ENCODE data around the gene TMX4. TPM values are rescaled to one million over a fixed set of nuclear protein-coding genes. Genes with fewer than 3 reads are reported as not detected.

The TMX4 gene
- total RNA-seq, 4 donors from 2014 or later, result 23.6 to 32.9 (median 28.1) TPM

- H3K9me3 ChIP-seq, result no peaks in the 10 kb centered on the region
- H3K27me3 ChIP-seq, result no peaks in the 10 kb centered on the region
- no peaks in the 10 kb centered on the region for H3K4me1 ChIP-seq
- no peak for TF ChIP-seq POLR2AphosphoS5 (IDR thresholded peaks at IDR 0.05)
- no peak for TF ChIP-seq POLR2A (IDR thresholded peaks at IDR 0.05)
- TF ChIP-seq CTCF (IDR thresholded peaks at IDR 0.05), result no peak
- TF ChIP-seq EP300 (IDR thresholded peaks at IDR 0.05; ENCODE audit: low read depth), result no peak
- WGBS, 2 donors (ENCODE audit: low coverage in 1 of 2), result 88 to 92% methylated on average over 5 of the region's 5 CpGs
- no peak overlapping the region for H3K27ac ChIP-seq
- intact Hi-C loops (cut with DNase I; ENCODE audit: low total_unique reads) (no loop called here), in situ Hi-C loops (cut with MboI; ENCODE audit: low pct_ligation_motif_present in 1 of 4, low pct_unique_long_range_greater_than_20kb in 1 of 4, low sequenced_read_pairs in 3 of 4) (no loop called here)
- peaks cover 0 to 14% (median 4%) of the 10 kb centered on the region in 4 donors for H3K36me3 ChIP-seq
- DNase-seq, result no peak
- H3K4me3 ChIP-seq, result no peak overlapping the region
These were observed 41.9 kb downstream of the TMX4 start for GRCh38 chr20:7977709-7978108.

- in situ Hi-C loops (cut with MboI; ENCODE audit: low pct_ligation_motif_present in 1 of 4, low pct_unique_long_range_greater_than_20kb in 1 of 4, low sequenced_read_pairs in 3 of 4), result no loop called here
- H3K4me1 ChIP-seq, result no peaks in the 10 kb centered on the region
- no peaks in the 10 kb centered on the region for H3K36me3 ChIP-seq
- H3K27me3 ChIP-seq, result no peaks in the 10 kb centered on the region
- H3K9me3 ChIP-seq, result no peaks in the 10 kb centered on the region
- 81 to 87% methylated on average over 6 to 9 of the region's 9 CpGs for WGBS, 2 donors (ENCODE audit: low coverage in 1 of 2)
- no peak overlapping the region for H3K27ac ChIP-seq
- no peak overlapping the region for H3K4me3 ChIP-seq
- intact Hi-C loops (cut with DNase I; ENCODE audit: low total_unique reads), result no loop called here
- no peak for DNase-seq
- TF ChIP-seq POLR2AphosphoS5 (IDR thresholded peaks at IDR 0.05) (no peak), CTCF (IDR thresholded peaks at IDR 0.05) (no peak), POLR2A (IDR thresholded peaks at IDR 0.05) (no peak), EP300 (IDR thresholded peaks at IDR 0.05; ENCODE audit: low read depth) (no peak)
These were observed 43.6 kb downstream of the TMX4 start for GRCh38 chr20:7975851-7976414.

GRCh38 chr20:7974785-7975435, 44.7 kb downstream of the TMX4 start:
- Histone ChIP-seq H3K36me3 (no peaks in the 10 kb centered on the region), H3K9me3 (no peaks in the 10 kb centered on the region), H3K27me3 (no peaks in the 10 kb centered on the region), H3K4me1 (no peaks in the 10 kb centered on the region), H3K4me3 (no peak overlapping the region), H3K27ac (no peak overlapping the region)
- in situ Hi-C loops (cut with MboI; ENCODE audit: low pct_ligation_motif_present in 1 of 4, low pct_unique_long_range_greater_than_20kb in 1 of 4, low sequenced_read_pairs in 3 of 4) (no loop called here), intact Hi-C loops (cut with DNase I; ENCODE audit: low total_unique reads) (no loop called here)
- TF ChIP-seq POLR2A (IDR thresholded peaks at IDR 0.05) (no peak), CTCF (IDR thresholded peaks at IDR 0.05) (no peak), POLR2AphosphoS5 (IDR thresholded peaks at IDR 0.05) (no peak), EP300 (IDR thresholded peaks at IDR 0.05; ENCODE audit: low read depth) (no peak)
- no peak for DNase-seq
- WGBS, 2 donors (ENCODE audit: low coverage in 1 of 2), result 75 to 89% methylated on average over 2 to 4 of the region's 4 CpGs

- TF ChIP-seq EP300 (IDR thresholded peaks at IDR 0.05; ENCODE audit: low read depth) (no peak), POLR2AphosphoS5 (IDR thresholded peaks at IDR 0.05) (no peak), POLR2A (IDR thresholded peaks at IDR 0.05) (no peak), CTCF (IDR thresholded peaks at IDR 0.05) (no peak)
- no peak overlapping the region for H3K4me3 ChIP-seq
- no peaks in the 10 kb centered on the region for H3K4me1 ChIP-seq
- in situ Hi-C loops (cut with MboI; ENCODE audit: low pct_ligation_motif_present in 1 of 4, low pct_unique_long_range_greater_than_20kb in 1 of 4, low sequenced_read_pairs in 3 of 4) (no loop called here), intact Hi-C loops (cut with DNase I; ENCODE audit: low total_unique reads) (no loop called here)
- no peak overlapping the region for H3K27ac ChIP-seq
- DNase-seq, result no peak
- WGBS, 2 donors (ENCODE audit: low coverage in 1 of 2), result 83 to 100% methylated on average over 2 of the region's 2 CpGs
- no peaks in the 10 kb centered on the region for H3K27me3 ChIP-seq
- no peaks in the 10 kb centered on the region for H3K36me3 ChIP-seq
- no peaks in the 10 kb centered on the region for H3K9me3 ChIP-seq
These were observed 47.9 kb downstream of the TMX4 start for GRCh38 chr20:7971536-7972280.

Data from transverse colon (tissue), 4 donors.